Smooth muscle cell (in vitro differentiated cells): ENCODE data around the gene CYTL1. TPM values are rescaled to one million over a fixed set of nuclear protein-coding genes. Genes with fewer than 3 reads are reported as not detected.

Source experiments
- DNase-seq: peaks from one replicate; lab custom pipeline; 2025; ENCODE audit not compliant: unreplicated experiment; lab: John Stamatoyannopoulos, UW
- H2AFZ ChIP-seq: fragments of 200-600 bp; sonication (generic); 2 replicates; pipeline ENCODE4 v1.6.0; 2016; ENCODE audit warnings: antibody characterized with exemption, low read depth, mild to moderate bottlenecking
- H3F3A ChIP-seq: fragments of 200-600 bp; sonication (generic); 2 replicates; pipeline ENCODE4 v1.6.0; 2017; ENCODE audit warnings: antibody characterized with exemption, low read depth
- H3K27ac ChIP-seq: fragments of 200-600 bp; sonication (generic); 2 replicates; pipeline ENCODE4 v1.5.1; 2016; ENCODE audit warnings: low read depth, mild to moderate bottlenecking
- H3K27me3 ChIP-seq: fragments of 200-600 bp; sonication (generic); 2 replicates; pipeline ENCODE4 v1.6.1; 2016; ENCODE audit warnings: low read depth, mild to moderate bottlenecking
- H3K36me3 ChIP-seq: fragments of 200-600 bp; sonication (generic); 2 replicates; pipeline ENCODE4 v1.5.1; 2016; ENCODE audit warnings: low read depth
- H3K4me1 ChIP-seq: fragments of 200-600 bp; sonication (generic); 2 replicates; pipeline ENCODE4 v1.5.1; 2016; ENCODE audit warnings: low read depth
- H3K4me2 ChIP-seq: fragments of 200-600 bp; sonication (generic); 2 replicates; pipeline ENCODE4 v1.6.0; 2016; ENCODE audit warnings: mild to moderate bottlenecking
- H3K4me3 ChIP-seq: fragments of 200-600 bp; sonication (generic); 2 replicates; pipeline ENCODE4 v1.5.1; 2016; ENCODE audit warnings: mild to moderate bottlenecking
- H3K79me2 ChIP-seq: fragments of 200-600 bp; sonication (generic); 2 replicates; pipeline ENCODE4 v1.6.0; 2016; ENCODE audit warnings: low read depth, mild to moderate bottlenecking
- H3K9ac ChIP-seq: fragments of 200-600 bp; sonication (generic); 2 replicates; pipeline ENCODE4 v1.6.0; 2016; ENCODE audit warnings: low read depth
- H3K9me3 ChIP-seq: fragments of 200-600 bp; sonication (generic); replicated peaks from 2 replicates; pipeline ENCODE4 v1.5.1; 2016; ENCODE audit warnings: low read depth
- H4K20me1 ChIP-seq: fragments of 200-600 bp; sonication (generic); 2 replicates; pipeline ENCODE4 v1.6.0; 2016; ENCODE audit warnings: low read depth
- CTCF ChIP-seq: fragments of 200-600 bp; sonication (generic); IDR thresholded peaks from 2 replicates; pipeline ENCODE4 v1.5.1; 2017; ENCODE audit warnings: borderline replicate concordance, mild to moderate bottlenecking, antibody characterized with exemption; ENCODE audit not compliant: insufficient read depth, poor library complexity, severe bottlenecking
- WGBS: methylation state at CpG from one replicate; pipeline ENCODE4 v1.1.7; 2016; ENCODE audit warnings: low lambda C conversion rate; 5-methylcytosine and 5-hydroxymethylcytosine counted together
- polyA plus RNA-seq: library from polyadenylated mRNA; unstranded; fragments of >200 nt; fragmentation: Nextera tagmentation; extraction: Ambion mirVana; gene quantifications from 2 replicates; pipeline ENCODE4 v1.2.1, GENCODE V29; 2016
- total RNA-seq: library from RNA; depleted of rRNA; stranded (reverse); fragments of >200 nt; gene quantifications from 2 replicates; pipeline ENCODE4 v1.2.3, GENCODE V29; 2014

CYTL1 gene
- total and polyA plus RNA-seq, 2 experiments from 2014 or later = 24.5 to 31.0 TPM

GRCh38 chr4:4985036-4985435, 34.2 kb downstream of the CYTL1 start:
- no peaks in the 10 kb centered on the region for H3K9me3 ChIP-seq
- H3K4me1 ChIP-seq = peaks cover 7% of the 10 kb centered on the region

DNA sequence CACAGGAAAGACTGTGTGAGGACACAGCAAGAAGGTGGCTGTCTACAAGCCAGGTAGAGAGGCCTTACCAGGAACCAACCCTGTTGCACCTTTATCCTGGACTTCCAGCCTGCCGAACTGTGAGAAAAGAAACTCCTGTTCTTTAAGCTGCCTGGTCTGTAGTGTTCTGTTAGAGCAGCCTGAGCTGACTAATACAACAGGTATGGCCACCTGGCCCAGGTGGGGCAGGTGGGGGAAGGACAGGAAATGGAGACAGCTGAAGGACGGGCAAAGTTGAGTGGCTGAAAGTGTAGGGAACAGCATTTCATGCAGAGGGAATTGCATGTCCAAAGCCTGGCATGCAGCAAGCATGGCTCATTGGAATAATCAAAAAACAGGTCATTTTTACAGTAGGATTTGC, 35.1 kb downstream of the CYTL1 start:
- Histone ChIP-seq H3K4me3 (no peak overlapping the region), H3K79me2 (no peaks in the 10 kb centered on the region), H3K9ac (no peak overlapping the region), H3K27me3 (no peaks in the 10 kb centered on the region), H3K9me3 (no peaks in the 10 kb centered on the region), H3K4me1 (peaks cover 7% of the 10 kb centered on the region), H4K20me1 (no peaks in the 10 kb centered on the region), H3K27ac (no peak overlapping the region), H2AFZ (no peak overlapping the region), H3F3A (no peaks in the 10 kb centered on the region), H3K36me3 (no peaks in the 10 kb centered on the region), H3K4me2 (no peak overlapping the region)
- DNase-seq = no peak
- TF ChIP-seq CTCF = no peak
- 82% methylated on average over 2 of the region's 2 CpGs for WGBS

More at GRCh38 chr4:4985036-4985435, 34.2 kb downstream of the CYTL1 start:
- Histone ChIP-seq H3K27me3 (no peaks in the 10 kb centered on the region), H4K20me1 (no peaks in the 10 kb centered on the region), H3K79me2 (no peaks in the 10 kb centered on the region), H3K9ac (no peak overlapping the region), H3K27ac (no peak overlapping the region), H3K36me3 (no peaks in the 10 kb centered on the region), H3K4me3 (no peak overlapping the region), H3F3A (no peaks in the 10 kb centered on the region), H3K4me2 (no peak overlapping the region), H2AFZ (no peak overlapping the region)
- no peak for TF ChIP-seq CTCF
- WGBS = 100% methylated on average over 2 of the region's 2 CpGs
- no peak for DNase-seq

DNA sequence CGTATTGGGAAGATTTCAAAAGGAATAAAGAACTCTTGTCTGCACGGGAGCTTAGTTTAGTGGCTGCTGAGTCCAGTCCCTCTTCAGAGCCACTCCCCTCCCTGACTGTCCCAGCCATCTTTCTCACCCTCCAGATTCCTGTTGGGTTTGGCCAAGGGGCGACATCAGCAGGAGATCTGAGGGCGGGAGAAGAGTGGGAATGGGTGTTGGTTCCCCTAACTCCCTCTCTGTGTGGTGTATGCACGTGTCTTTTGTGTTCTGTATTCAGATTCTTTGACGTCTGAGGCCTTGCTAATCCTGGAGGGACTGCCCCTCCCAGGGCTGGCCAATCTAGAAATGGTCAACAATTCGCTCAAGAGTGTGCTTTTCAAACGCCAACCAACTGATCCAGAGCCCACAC, 37.4 kb downstream of the CYTL1 start:
- H3K9ac ChIP-seq = no peak overlapping the region
- H3K4me3 ChIP-seq = no peak overlapping the region
- peak overlapping the region; percentile 62 for H2AFZ ChIP-seq
- no peaks in the 10 kb centered on the region for H3K36me3 ChIP-seq
- H3K27me3 ChIP-seq = no peaks in the 10 kb centered on the region
- H3K79me2 ChIP-seq = no peaks in the 10 kb centered on the region
- H3K9me3 ChIP-seq = no peaks in the 10 kb centered on the region
- TF ChIP-seq CTCF = no peak
- WGBS = 60% methylated on average over 8 of the region's 8 CpGs
- no peak for DNase-seq
- H3K4me1 ChIP-seq = peaks cover 7% of the 10 kb centered on the region
- no peaks in the 10 kb centered on the region for H4K20me1 ChIP-seq
- H3F3A ChIP-seq = no peaks in the 10 kb centered on the region
- no peak overlapping the region for H3K4me2 ChIP-seq
- H3K27ac ChIP-seq = no peak overlapping the region

GRCh38 chr4:4981427-4981826, 37.8 kb downstream of the CYTL1 start:
- Histone ChIP-seq H3F3A (no peaks in the 10 kb centered on the region), H3K9me3 (no peaks in the 10 kb centered on the region), H3K4me3 (no peak overlapping the region), H3K9ac (no peak overlapping the region), H2AFZ (peak overlapping the region; percentile 62), H4K20me1 (no peaks in the 10 kb centered on the region), H3K4me1 (peaks cover 7% of the 10 kb centered on the region), H3K4me2 (no peak overlapping the region), H3K79me2 (no peaks in the 10 kb centered on the region), H3K27ac (no peak overlapping the region), H3K27me3 (no peaks in the 10 kb centered on the region), H3K36me3 (no peaks in the 10 kb centered on the region)
- 32% methylated on average over 3 of the region's 3 CpGs for WGBS
- TF ChIP-seq CTCF = no peak
- DNase-seq = no peak
